CD4-positive, alpha-beta T cell treated with Interleukin-4 for 1 hour (primary cell): Measurements from ENCODE around the gene PGA5.
"Not testable (repeated sequence)": the region's sequence is repeated elsewhere in the genome, so short reads cannot be mapped to it uniquely, and the experiment has no call there.

Experiments
- DNase-seq, 2 donors: peaks; one replicate each; pipeline ENCODE4 v3.0.0-alpha.2; 2020 to 2022

The PGA5 gene

GRCh38 chr11:61240875-61241274 lies at the start of gene PGA5:
PGA5 (plus strand) TSS chr11:61241175; CDS start chr11:61241227, 52 bp downstream.
- DNase-seq, result not testable (repeated sequence)

DNA sequence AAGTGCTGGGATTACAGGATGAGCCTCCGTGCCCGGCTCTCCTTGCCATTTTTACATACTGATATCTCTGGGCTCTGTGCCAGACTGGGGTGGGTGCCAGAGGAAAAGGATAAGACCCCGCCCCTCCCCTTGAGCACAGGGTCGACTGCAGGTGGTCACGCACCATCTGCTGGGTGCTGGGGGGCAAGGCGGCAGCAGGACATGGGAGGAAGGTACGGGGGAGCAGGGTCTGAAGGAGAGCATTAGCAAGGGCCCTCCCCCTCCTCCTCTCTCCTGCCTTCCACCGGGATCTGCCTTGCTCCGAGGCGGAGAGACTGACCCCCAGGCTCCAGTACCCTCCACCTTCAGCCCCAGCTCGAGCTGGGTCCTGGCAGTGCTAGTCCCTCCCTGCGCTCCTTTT lies 47.4 kb upstream of the PGA5 start:
- DNase-seq, result no peak

DNA sequence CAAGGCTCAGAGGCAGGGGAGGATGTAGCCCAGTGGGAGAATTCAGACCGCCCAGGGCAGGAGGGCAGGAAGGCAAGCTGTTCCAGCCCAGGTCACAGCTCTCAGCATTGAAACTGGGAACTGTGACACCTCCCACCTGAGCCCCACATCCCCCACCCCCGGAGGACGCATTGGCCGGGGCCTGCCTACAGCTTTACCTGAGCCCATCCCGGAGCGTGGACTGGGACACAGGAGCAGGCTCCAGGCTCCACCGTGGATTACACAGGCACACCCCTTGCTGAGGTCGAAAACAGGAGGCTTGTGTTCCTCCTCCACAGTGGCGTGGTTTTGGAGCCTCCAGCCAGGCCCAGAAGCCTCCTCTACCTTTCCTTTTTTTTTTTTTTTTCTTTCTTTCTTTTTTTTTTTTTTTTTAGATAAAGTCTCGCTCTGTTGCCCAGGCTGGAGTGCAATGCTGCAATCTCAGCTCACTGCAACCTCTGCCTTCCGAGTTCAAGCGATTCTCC lies 46.8 kb upstream of the PGA5 start:
- DNase-seq, result no peak

DNA sequence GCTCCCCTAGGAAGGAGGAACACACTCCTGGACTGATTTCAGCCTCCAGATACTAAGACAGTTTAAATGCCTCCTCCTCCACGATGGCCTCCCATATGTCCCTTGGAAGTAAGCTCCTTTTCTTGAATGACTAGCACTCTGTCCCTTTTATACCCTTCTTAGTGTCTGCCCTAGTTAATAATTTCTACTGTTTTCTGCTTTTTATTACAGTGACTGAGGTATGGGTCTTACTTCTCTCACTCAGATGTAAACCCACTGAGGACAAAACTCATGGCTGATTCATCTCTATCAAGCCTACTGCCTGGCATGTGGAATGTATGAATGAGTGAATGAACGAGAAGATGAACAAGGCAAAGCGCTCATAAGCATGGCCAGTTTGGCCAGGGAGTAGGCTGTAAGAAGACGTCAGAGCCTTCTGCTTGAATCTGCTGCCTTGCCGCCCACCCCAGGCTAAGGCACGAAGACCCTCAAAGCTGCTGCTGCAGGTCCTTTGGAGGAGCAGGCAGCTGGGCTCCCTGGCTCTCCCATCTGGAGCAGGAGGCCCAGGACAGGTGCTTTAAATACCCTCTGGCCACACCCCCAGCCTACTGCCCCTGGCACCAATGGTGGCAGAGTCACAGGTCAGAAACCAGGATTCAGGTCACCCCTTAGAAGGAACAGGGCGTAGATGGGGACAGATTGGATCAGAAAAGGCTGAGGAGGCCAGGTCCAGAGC lies 45.8 kb upstream of the PGA5 start:
- DNase-seq, result no peak

- DNase-seq, result no peak
Observed at GRCh38 chr11:61195719-61196118, 45.3 kb upstream of the PGA5 start.

DNA sequence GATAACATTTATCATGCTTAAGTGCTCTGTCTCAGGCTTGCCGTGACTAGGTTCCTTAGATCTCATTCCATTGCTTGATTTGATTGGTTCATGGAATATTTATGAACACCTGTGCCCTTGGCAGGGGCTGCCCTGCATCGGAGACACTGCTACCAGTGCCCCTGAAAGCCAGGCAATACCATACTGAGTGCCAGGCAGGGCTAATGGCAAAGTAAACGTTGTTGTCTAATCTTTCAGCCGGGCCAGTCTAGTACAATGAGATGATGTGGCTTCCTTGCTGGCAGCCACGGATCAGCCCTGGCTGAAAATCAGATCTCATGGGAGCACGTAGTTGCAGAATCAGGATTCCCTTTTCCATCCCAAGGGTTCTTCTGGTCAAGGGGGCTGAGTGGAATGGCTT lies 42.6 kb upstream of the PGA5 start:
- DNase-seq, result no peak

- DNase-seq, result no peak
Observed at GRCh38 chr11:61198948-61199523, 41.9 kb upstream of the PGA5 start.

GRCh38 chr11:61201476-61201875 lies 39.5 kb upstream of the PGA5 start:
- DNase-seq, result no peak

DNA sequence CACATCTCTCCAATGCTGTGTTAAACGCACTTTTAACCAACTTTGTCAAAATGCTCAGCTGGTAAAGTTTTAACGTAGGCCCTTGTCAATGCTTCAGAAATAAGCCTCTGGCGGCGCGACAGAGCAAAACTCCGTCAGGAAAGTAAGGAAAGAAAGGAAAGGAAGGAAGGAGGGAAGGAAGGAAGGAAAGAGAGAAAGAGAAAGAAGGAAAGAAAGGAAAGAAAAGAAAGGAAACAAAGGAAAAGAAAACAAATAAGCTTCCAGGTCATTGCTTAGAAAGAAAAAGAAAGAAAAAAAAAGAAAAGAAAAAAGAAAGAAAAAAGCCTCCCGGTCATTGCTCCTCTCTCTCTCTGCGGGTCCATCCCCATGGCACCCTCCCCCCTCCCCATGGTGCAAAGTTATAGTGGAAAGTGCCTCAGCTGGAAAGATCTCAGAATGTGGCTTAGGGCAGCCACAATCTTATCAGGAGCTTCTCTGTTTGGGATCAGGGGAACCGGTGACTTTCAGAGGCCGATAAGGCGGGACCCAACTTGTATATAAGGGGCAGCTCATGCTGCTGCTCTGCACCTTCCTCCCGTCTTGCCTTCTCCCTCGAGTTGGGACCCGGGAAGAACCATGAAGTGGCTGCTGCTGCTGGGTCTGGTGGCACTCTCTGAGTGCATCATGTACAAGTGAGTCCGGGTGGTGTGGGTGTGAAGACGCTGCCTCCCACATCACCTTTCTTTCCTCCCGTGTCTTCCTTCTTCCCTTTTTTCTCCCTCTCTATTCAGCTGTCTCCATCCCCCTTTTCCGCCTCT lies 37.8 kb upstream of the PGA5 start, which contains the start of gene PGA3:
Gene PGA3 (plus strand): TSS at position 566 of the 797 bp plus-strand sequence. CDS start 50 bp downstream, at position 616.
- not testable (repeated sequence) for DNase-seq

DNA sequence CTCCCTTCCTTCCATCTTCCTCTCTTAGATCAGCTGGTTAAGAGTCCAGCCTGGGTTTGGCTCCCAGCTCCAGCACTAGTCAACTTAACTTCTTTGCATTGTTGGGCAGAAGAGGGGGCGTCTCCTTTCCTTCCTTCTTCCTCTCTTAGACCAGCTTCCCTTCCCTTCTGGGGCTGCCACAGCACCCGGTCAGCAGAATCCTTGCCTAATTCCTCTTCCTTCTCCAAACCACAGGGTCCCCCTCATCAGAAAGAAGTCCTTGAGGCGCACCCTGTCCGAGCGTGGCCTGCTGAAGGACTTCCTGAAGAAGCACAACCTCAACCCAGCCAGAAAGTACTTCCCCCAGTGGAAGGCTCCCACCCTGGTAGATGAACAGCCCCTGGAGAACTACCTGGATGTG lies 37.1 kb upstream of the PGA5 start:
- DNase-seq, result not testable (repeated sequence)

GRCh38 chr11:61204502-61205059 lies 36.4 kb upstream of the PGA5 start:
- DNase-seq, result not testable (repeated sequence)

GRCh38 chr11:61207636-61208310 lies 33.2 kb upstream of the PGA5 start:
- DNase-seq, result not testable (repeated sequence)

DNA sequence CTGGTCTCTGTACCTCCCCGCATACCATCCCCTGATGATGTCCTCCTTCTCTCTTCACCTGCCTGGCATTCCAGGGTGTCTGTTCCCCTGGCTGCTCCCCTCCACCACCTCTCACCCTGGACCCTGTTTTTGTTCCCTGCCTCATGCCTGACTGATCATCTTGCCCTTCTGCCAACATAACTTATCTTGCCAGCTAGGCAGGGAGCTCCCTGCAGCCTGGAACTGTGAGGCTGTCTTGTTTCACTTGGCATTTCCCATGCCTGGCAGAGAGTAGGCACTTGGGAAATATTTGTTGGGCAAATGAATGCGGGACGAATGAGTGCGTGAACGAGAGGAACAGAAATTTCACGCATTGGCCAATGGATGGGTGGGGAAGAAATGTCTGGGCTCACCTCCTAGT lies 30.3 kb upstream of the PGA5 start:
- not testable (repeated sequence) for DNase-seq

- DNase-seq, result not testable (repeated sequence)
Observed at GRCh38 chr11:61211327-61211952, 29.5 kb upstream of the PGA5 start.

DNA sequence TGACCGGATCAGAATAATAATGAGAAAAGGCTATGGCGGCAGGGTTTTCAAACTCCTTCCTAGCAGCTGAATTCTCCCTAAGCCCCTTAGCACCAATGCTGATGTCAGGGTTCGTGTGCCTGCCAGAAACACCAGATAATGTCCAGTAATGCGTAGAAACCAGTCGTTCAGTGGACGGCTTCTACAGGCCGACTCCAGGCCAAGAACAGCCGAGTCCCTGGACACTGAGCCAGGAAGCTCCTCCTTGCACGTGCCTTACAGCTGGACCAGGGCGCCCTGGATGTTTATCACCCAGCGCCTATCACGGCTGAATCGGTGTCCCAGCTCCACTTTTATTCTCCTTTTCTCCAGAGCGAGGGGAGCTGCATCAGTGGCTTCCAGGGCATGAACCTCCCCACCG lies 28.8 kb upstream of the PGA5 start:
- DNase-seq, result not testable (repeated sequence)

DNA sequence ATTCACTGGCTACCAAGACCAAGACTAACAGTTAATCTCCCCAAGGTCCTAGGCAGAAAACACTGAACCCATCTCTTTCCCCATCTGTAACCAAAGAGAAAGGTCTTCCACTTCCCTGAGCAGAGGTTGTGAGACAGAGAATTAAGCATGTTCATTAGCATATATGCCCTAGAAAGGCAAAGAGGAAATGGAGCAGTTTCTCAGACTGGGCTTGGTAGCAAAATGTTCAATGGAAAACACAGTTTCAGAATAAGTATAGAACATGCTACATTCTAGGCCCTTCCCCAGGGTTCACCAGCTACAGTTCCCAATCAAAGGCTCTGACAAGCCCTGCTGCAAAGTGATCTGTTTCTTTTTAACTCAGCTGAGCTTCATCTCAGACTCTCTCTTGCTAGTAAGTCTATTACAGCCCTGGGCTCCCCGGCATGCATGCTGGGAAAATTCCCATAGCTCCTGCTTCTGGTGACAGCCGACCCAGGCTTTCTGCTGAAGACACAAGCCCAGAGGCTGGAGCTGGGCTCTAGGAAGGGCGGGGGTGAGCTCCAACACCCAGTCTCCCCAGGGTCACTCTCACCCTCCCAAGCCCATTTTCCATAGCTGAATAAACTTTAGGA lies 27.2 kb upstream of the PGA5 start:
- DNase-seq, result not testable (repeated sequence)

DNA sequence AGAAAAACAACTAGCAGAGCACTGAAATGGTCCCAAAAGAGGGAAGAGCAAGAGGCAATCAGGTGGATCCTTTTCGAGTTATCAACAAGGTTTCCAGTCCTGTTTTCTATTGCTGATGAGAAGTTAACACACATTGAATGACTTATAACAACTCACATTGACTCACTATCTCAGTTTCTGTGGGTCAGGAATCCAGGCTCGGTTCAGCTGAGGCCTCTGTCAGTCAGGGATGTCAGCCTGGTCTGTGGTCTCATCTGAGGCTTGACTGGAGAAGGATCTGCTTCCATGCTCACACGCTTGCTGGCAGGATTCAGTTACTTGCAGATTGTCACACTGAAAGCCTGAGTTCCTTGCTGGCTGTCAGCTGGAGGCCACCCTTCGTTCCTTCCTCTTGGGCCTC lies 22.7 kb upstream of the PGA5 start:
- not testable (repeated sequence) for DNase-seq

- DNase-seq, result not testable (repeated sequence)
Observed at GRCh38 chr11:61219016-61219415, 22.0 kb upstream of the PGA5 start.

DNA sequence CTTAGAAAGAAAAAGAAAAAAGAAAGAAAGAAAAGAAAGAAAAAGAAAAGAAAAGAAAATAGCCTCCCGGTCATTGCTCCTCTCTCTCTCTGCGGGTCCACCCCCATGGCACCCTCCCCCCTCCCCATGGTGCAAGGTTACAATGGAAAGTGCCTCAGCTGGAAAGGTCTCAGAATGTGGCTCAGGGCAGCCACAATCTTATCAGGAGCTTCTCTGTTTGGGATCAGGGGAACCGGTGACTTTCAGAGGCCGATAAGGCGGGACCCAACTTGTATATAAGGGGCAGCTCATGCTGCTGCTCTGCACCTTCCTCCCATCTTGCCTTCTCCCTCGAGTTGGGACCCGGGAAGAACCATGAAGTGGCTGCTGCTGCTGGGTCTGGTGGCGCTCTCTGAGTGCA lies 18.9 kb upstream of the PGA5 start, which contains the start of gene PGA4:
Gene PGA4 (plus strand): TSS at position 301 of the 400 bp plus-strand sequence. CDS start 54 bp downstream, at position 355.
- DNase-seq, result not testable (repeated sequence)

DNA sequence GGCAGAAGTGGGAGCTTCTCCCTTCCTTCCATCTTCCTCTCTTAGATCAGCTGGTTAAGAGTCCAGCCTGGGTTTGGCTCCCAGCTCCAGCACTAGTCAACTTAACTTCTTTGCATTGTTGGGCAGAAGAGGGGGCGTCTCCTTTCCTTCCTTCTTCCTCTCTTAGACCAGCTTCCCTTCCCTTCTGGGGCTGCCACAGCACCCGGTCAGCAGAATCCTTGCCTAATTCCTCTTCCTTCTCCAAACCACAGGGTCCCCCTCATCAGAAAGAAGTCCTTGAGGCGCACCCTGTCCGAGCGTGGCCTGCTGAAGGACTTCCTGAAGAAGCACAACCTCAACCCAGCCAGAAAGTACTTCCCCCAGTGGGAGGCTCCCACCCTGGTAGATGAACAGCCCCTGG lies 18.3 kb upstream of the PGA5 start:
- not testable (repeated sequence) for DNase-seq

DNA sequence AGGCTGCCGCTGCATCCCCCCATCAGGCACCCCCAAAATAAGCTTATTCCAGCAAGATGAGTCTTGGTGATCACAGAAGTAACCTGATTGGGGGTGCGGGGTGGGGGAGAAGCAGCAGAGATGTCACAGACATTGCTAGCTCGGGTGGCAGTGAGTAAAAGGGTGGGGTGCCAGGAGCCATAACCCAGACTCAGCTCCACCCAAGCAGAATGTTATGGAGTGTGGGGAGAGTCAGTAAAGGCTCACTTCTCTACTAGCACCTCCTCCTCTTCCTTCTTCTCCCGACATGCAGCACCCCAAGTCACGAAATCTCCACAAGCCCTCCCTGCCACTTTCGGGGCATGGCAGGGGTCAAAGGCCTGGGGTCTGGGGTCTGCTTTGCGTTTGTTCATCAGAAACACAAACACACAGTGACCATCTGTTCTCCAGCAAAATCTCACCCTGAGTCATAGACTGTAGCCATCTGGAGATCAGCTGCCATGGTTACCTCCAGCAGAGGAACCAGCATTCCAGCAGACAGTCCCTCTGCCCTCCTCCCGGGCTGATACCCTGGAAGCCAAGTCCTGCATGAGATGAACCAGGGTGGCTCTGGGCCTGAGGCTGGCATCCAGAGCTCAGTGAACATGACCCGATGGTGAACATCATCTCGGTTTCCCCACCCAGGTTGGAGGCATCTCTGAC lies 14.4 kb upstream of the PGA5 start:
- DNase-seq, result not testable (repeated sequence)
